ENCODE results near the gene PTPRM. TPM values are rescaled to one million over a fixed set of nuclear protein-coding genes. Genes with fewer than 3 reads are reported as not detected.

The PTPRM gene
- total RNA-seq, 1 experiment from 2014 or later: 11.1 TPM

GRCh38 chr18:7953095-7953958, 386.2 kb downstream of the PTPRM start:
- peaks cover 14% of the 10 kb centered on the region for H3K4me1 Mint-ChIP-seq
- no peak overlapping the region for H3K27ac Mint-ChIP-seq
- no peaks in the 10 kb centered on the region for H3K27me3 Mint-ChIP-seq (ENCODE audit: low read depth)
- H3K4me3 Mint-ChIP-seq: no peak overlapping the region
- DNase-seq (ENCODE audit: low spot score) (no peak), ATAC-seq (no peak)
- no peaks in the 10 kb centered on the region for H3K9me3 Mint-ChIP-seq
- no peaks in the 10 kb centered on the region for H3K36me3 Mint-ChIP-seq
- ChIA-PET POLR2A (no interaction called here), CTCF (no interaction called here)
- TF ChIP-seq ZNF263 (CRISPR knock-in tag; IDR thresholded peaks at IDR 0.05; ENCODE audit: low read depth): no peak
- TF ChIP-seq CTCF (IDR thresholded peaks at IDR 0.05): no peak
- no peak for TF ChIP-seq ELF4 (CRISPR knock-in tag; IDR thresholded peaks at IDR 0.05; ENCODE audit: low read depth)
- no peak for TF ChIP-seq SMAD4 (CRISPR knock-in tag; IDR thresholded peaks at IDR 0.05)
- TF ChIP-seq PRRX2 (CRISPR knock-in tag; IDR thresholded peaks at IDR 0.05): no peak
- TF ChIP-seq E2F5 (CRISPR knock-in tag; IDR thresholded peaks at IDR 0.05): no peak
- TF ChIP-seq TEAD1 (CRISPR knock-in tag; IDR thresholded peaks at IDR 0.05): no peak
- TF ChIP-seq HMGA2 (CRISPR knock-in tag; IDR thresholded peaks at IDR 0.05): no peak
- no peak for TF ChIP-seq NFE2L1 (CRISPR knock-in tag; IDR thresholded peaks at IDR 0.05)
- TF ChIP-seq AR (CRISPR knock-in tag; IDR thresholded peaks at IDR 0.05): no peak
- TF ChIP-seq ZMAT4 (CRISPR knock-in tag; IDR thresholded peaks at IDR 0.05): no peak
- no peak for TF ChIP-seq OVOL2 (CRISPR knock-in tag; IDR thresholded peaks at IDR 0.05; ENCODE audit: borderline replicate concordance)
- no peak for TF ChIP-seq GTF2I (CRISPR knock-in tag; conservative IDR thresholded peaks at IDR 0.05)
- TF ChIP-seq SP1 (CRISPR knock-in tag; conservative IDR thresholded peaks at IDR 0.05): no peak
- TF ChIP-seq E2F4 (CRISPR knock-in tag; IDR thresholded peaks at IDR 0.05; ENCODE audit: borderline replicate concordance, low read depth): no peak
- TF ChIP-seq EMX1 (CRISPR knock-in tag; IDR thresholded peaks at IDR 0.05): no peak
- no peak for TF ChIP-seq ZNF671 (CRISPR knock-in tag; IDR thresholded peaks at IDR 0.05)
- no peak for TF ChIP-seq TP53 (CRISPR knock-in tag; IDR thresholded peaks at IDR 0.05)

- no peak for ATAC-seq
- ChIA-PET CTCF (no interaction called here), POLR2A (no interaction called here)
- no peak for DNase-seq (ENCODE audit: low spot score)
- no peak overlapping the region for H3K4me3 Mint-ChIP-seq
- no peaks in the 10 kb centered on the region for H3K9me3 Mint-ChIP-seq
- no peaks in the 10 kb centered on the region for H3K27me3 Mint-ChIP-seq (ENCODE audit: low read depth)
- no peak overlapping the region for H3K27ac Mint-ChIP-seq
- no peaks in the 10 kb centered on the region for H3K36me3 Mint-ChIP-seq
- H3K4me1 Mint-ChIP-seq: peaks cover 14% of the 10 kb centered on the region
- TF ChIP-seq E2F4 (CRISPR knock-in tag; IDR thresholded peaks at IDR 0.05; ENCODE audit: borderline replicate concordance, low read depth) (no peak), IRF1 (CRISPR knock-in tag; IDR thresholded peaks at IDR 0.05) (no peak), USF2 (CRISPR knock-in tag; IDR thresholded peaks at IDR 0.05) (no peak), SMAD4 (CRISPR knock-in tag; IDR thresholded peaks at IDR 0.05) (no peak), CREB1 (CRISPR knock-in tag; IDR thresholded peaks at IDR 0.05) (no peak), NFATC4 (CRISPR knock-in tag; IDR thresholded peaks at IDR 0.05) (no peak), ATF3 (CRISPR knock-in tag; conservative IDR thresholded peaks at IDR 0.05) (no peak), ESRRA (CRISPR knock-in tag; IDR thresholded peaks at IDR 0.05; ENCODE audit: borderline replicate concordance) (no peak), HMGA2 (CRISPR knock-in tag; IDR thresholded peaks at IDR 0.05) (no peak), ZMAT4 (CRISPR knock-in tag; IDR thresholded peaks at IDR 0.05) (no peak), PRRX2 (CRISPR knock-in tag; IDR thresholded peaks at IDR 0.05) (no peak)
These were observed 387.1 kb downstream of the PTPRM start for GRCh38 chr18:7954238-7954637.
